Gastrocnemius medialis (tissue), 4 donors: ENCODE results near the gene UPK3A.

ENCODE experiments used
- POLR2A ChIP-seq, 2 donors: fragments of 450-650 bp; IDR thresholded peaks; one replicate each; pipeline ENCODE4 v1.6.1; 2017; ENCODE audit warnings: antibody characterized with exemption in 2 of 2, mild to moderate bottlenecking in 2 of 2, moderate library complexity in 2 of 2
- TF ChIP-seq, protein P1 (sequence below), 5 experiments: fragments of 450-650 bp in 3 of 5; fragments of 200-600 bp in 2 of 5; sonication (generic) in 2 of 5; IDR thresholded peaks in 4 of 5; conservative IDR thresholded peaks in 1 of 5; 1 replicate in 4 of 5; 2 replicates in 1 of 5; pipeline ENCODE4 v1.5.1; 2016 to 2019; ENCODE audit warnings: antibody characterized with exemption in 5 of 5, mild to moderate bottlenecking in 3 of 5, moderate library complexity in 3 of 5

DNA sequence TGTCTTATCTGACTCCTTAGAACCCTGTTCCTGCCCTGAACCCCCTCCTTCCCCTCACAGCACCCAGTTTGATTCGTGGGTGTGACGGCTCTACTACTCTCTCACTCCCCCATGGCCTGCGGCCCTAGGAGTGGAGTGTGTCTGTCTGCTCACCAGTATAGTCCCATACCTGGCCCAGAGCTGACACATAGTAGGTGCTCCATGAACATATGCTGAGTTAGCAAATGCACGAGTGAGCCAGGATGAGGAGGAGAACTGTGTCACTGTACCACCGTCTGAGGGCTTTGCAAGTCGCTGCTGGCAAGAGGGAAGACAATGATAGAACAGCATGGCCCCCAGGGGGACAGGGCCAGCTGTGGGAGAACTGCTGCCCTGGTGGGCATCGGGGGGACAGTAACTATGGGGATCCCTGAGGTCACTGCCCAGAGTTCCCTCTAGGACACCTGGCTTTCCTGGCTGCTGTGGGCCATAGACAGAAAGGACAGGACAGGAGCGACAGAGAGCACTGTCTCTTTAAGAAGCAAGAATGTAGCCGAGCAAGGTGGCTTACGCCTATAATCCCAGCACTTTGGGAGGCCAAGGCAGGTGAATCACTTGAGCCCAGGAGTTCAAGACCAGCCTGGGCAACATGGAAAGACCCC, 24.9 kb upstream of the UPK3A start:
- TF ChIP-seq, protein P1, sequence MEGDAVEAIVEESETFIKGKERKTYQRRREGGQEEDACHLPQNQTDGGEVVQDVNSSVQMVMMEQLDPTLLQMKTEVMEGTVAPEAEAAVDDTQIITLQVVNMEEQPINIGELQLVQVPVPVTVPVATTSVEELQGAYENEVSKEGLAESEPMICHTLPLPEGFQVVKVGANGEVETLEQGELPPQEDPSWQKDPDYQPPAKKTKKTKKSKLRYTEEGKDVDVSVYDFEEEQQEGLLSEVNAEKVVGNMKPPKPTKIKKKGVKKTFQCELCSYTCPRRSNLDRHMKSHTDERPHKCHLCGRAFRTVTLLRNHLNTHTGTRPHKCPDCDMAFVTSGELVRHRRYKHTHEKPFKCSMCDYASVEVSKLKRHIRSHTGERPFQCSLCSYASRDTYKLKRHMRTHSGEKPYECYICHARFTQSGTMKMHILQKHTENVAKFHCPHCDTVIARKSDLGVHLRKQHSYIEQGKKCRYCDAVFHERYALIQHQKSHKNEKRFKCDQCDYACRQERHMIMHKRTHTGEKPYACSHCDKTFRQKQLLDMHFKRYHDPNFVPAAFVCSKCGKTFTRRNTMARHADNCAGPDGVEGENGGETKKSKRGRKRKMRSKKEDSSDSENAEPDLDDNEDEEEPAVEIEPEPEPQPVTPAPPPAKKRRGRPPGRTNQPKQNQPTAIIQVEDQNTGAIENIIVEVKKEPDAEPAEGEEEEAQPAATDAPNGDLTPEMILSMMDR (IDR thresholded peaks at IDR 0.05 in 4 of 5, conservative IDR thresholded peaks at IDR 0.05 in 1 of 5) = no peak
- TF ChIP-seq POLR2A (IDR thresholded peaks at IDR 0.05) = no peak
